ES-I3 (cell line): ENCODE data around the gene POTEM.
"Not testable (repeated sequence)": the region's sequence is repeated elsewhere in the genome, so short reads cannot be mapped to it uniquely, and the experiment has no call there.

Source experiments
- H3K36me3 ChIP-seq: 2 replicates; pipeline ENCODE4 v1.6.1; 2013; ENCODE audit warnings: mild to moderate bottlenecking, low read length, control low read depth, moderate library complexity; ENCODE audit not compliant: insufficient read depth
- H3K4me1 ChIP-seq: 2 replicates; pipeline ENCODE4 v1.6.1; 2013; ENCODE audit warnings: mild to moderate bottlenecking, control low read depth, low read length; ENCODE audit not compliant: insufficient read depth
- H3K9ac ChIP-seq: 2 replicates; pipeline ENCODE4 v1.6.1; 2013; ENCODE audit warnings: low read depth, mild to moderate bottlenecking, low read length, moderate library complexity
- H3K9me3 ChIP-seq: 2 replicates; pipeline ENCODE4 v1.6.1; 2013; ENCODE audit warnings: mild to moderate bottlenecking, low read length, moderate library complexity; ENCODE audit not compliant: control insufficient read depth, insufficient read depth

The POTEM gene

DNA sequence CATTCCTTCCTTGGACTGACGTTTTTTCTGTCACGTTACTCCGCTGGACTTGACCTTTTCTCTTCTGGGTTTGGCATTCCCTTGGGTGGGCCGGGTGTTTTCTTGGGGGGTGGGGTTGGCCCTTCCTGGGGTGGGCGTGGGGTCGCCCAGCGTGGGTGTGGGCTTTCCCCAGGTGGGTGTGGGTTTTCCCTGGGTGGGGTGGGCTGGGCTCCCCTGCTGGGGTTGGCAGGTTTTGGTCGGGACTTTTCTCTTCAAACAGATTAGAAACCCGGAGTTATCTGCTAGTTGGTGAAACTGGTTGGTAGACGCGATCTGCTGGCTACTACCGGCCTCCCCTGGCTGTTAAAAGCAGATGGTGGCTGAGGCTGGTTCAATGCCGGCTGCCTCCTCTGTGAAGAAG, at the start of gene POTEM:
Gene POTEM (plus strand): TSS at position 301 of the 400 bp plus-strand sequence. CDS start 52 bp downstream, at position 353.
- H3K36me3 ChIP-seq, H3K9ac ChIP-seq, H3K9me3 ChIP-seq, H3K4me1 ChIP-seq: not testable (repeated sequence)

DNA sequence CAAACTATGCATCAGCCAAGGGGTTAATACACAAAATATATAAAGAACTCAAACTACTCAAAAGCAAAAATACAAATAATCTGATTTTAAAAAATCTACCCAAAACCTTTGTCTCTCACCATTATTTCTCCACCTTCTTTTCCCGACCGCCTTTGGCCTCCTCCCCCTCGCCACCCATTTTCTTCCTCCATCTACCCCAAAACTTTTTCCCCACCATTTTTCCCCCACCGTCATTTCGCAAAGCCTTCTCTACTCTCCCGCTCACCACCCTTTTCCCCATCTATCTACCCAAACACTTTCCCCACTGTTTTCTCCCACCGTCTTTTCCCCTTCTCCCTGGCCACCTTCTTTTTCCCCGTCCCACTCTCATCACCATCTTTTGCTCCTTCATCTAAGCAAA, 48.9 kb upstream of the POTEM start:
- H3K4me1 ChIP-seq, H3K9ac ChIP-seq, H3K36me3 ChIP-seq, H3K9me3 ChIP-seq: not testable (repeated sequence)

DNA sequence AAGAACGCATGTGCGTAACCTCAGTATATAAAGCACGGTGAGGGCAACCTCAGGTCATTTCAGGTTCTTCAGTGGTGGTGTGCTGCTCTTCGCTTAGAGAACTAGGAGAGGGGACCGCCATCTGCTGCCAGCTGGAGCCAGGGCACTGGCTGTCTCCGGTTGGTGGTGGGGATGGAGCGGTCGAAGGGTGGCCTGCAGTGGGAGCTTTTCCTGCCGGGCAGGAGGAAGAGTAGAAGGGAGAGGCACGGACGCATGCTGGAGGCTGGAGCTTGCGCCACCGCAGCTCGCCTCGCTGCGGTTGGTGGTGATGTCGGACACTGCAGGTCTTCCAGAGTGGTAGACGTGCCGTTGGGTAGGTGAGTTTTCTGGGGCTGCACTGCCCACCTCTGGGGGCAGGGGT, 47.2 kb upstream of the POTEM start:
- not testable (repeated sequence) for H3K9me3 ChIP-seq, H3K4me1 ChIP-seq, H3K36me3 ChIP-seq, H3K9ac ChIP-seq

DNA sequence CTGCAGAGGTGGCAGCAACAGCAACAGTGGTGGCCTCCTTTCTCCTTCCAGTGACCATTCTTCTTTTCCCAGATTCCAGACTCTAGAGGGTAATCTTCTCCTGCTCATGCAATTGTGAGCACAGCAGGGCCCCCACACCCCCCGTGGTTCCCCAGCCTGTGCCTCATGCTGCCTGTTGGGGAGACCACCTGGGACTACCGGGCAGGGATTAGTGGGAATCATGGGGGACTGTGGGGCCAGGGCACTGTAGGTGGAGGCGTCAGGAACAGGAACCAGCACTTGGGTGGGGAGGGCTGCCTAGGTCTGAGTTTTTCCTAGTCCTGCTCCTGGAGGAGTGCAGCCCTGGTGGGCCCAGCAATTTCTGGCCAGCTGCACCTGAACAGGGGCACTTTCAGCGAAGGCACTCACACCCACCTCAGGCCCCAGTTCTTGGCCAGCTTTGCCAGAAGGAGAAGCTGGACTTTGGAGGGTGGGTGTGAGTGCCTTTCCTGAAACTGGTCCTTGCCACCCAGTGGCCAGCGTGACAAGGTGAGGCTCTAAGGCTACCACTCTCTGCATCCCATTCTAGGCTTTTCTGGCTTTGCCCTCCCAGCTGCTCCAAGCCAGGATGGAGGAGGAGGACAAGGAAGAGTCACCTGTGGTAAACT, 46.1 kb upstream of the POTEM start:
- not testable (repeated sequence) for H3K4me1 ChIP-seq, H3K9me3 ChIP-seq, H3K36me3 ChIP-seq, H3K9ac ChIP-seq

DNA sequence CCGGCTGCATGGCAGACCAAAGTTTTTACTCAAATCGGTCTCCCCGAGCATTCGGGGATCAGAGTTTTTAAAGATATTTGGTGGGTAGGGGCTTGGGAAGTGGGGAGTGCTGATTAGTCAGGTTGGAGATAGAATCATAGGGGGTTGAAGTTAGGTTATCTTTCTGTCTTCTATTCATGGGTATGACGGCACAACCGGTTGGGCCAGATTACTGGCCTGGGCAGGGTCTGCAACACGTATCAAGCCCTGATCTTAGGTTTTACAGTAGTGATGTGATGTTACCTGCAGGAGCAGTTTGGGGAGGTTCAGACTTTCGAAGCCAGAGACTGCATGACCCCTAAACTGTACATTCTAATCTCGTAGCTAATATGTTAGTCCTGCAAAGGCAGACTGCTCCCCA, 30.4 kb upstream of the POTEM start:
- not testable (repeated sequence) for H3K9me3 ChIP-seq, H3K9ac ChIP-seq, H3K36me3 ChIP-seq, H3K4me1 ChIP-seq

DNA sequence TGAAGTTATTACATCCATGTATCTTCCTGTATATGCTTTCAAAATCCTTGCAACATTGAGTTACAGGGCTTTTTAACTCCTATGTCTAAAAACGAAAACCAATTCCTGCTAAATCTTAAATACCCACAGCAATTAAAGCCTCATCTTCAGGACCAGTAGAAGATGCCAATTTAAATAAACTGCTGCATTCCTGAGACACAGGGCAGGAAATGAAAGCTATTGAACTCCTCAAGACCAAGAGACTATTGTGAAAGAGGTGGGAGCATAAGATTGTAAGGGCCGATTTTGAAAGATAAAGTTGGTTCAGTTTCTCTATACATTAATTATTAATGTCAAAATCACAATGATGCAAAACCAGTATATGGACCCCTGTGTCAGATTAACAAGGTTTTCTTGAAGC, 28.5 kb upstream of the POTEM start:
- not testable (repeated sequence) for H3K4me1 ChIP-seq, H3K9ac ChIP-seq, H3K36me3 ChIP-seq, H3K9me3 ChIP-seq

DNA sequence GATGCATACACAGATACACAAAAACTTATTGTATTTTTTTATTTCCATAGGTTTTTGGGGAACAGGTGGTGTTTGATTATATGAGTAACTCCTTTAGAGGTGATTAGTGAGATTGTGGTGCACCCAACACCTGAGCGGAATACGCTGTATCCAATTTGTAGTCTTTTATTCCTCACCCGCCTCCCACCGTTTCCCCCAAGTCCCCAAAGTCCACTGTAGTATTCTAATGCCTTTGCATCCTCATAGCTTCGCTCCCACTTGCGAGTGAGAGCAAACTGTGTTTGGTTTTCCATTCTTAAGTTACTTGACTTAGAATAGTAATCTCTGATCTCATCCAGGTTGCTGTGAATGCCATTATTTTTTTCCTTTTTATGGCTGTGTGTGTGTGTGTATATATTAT, 17.3 kb upstream of the POTEM start:
- H3K4me1 ChIP-seq, H3K9me3 ChIP-seq, H3K36me3 ChIP-seq, H3K9ac ChIP-seq: not testable (repeated sequence)

DNA sequence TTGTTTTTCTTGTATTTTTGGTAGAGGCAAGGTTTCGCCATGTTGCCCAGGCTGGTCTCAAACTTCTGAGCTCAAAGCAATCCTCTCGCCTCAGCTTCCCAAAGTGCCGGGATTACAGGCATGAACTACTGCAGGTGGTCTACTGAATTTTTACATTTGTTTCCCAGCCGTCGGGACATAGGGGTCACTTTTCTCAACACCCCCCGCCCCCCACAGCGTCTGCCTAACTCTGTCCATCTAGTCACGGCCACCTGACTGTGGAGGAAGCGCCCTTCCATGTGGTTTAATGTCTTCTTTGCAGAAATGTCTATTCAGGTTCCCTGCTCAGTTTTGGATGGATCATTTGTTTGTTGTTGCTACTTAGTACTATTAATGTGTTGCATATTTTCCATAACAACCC, 14.1 kb upstream of the POTEM start:
- not testable (repeated sequence) for H3K4me1 ChIP-seq, H3K9ac ChIP-seq, H3K9me3 ChIP-seq, H3K36me3 ChIP-seq

DNA sequence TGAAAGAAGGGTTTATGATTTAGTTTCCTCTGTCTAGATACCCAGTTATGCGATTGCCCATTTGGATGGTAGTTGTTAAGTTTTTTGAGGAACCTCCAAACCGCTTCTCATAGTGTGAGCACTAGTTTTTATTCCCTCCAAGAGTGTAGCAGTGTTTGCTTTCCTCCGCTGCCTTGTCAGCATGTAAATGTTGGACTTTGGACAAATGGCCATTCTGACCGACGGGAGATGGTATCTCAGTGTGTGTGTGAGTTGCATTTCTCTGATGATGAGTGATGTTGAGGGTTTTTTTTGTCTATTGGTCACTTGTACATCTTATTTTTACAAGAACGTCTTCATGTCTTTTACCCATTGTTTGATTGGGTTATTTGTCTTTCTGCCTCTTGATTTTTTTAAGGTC, 11.4 kb upstream of the POTEM start:
- not testable (repeated sequence) for H3K9me3 ChIP-seq, H3K4me1 ChIP-seq, H3K9ac ChIP-seq, H3K36me3 ChIP-seq

DNA sequence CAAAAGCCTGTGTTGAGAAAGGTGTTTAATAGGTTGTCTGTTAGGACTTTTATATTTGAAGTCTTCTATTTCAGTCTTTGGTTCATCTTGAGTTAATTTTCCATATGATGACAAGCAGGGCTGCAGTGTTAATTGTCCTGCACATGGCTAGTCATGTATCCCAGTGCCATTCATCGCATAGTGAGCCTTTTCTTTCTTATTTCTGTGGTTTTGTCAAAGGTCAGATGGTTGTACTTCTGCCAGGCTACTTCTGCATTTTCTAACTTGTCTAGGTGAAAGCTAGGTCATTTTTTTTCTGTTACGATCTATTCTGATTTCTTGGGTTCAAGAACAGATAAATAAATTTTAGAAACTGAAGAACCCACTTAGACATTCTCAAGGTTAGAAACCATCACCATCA, 5.7 kb upstream of the POTEM start:
- H3K4me1 ChIP-seq, H3K9ac ChIP-seq, H3K9me3 ChIP-seq, H3K36me3 ChIP-seq: not testable (repeated sequence)

DNA sequence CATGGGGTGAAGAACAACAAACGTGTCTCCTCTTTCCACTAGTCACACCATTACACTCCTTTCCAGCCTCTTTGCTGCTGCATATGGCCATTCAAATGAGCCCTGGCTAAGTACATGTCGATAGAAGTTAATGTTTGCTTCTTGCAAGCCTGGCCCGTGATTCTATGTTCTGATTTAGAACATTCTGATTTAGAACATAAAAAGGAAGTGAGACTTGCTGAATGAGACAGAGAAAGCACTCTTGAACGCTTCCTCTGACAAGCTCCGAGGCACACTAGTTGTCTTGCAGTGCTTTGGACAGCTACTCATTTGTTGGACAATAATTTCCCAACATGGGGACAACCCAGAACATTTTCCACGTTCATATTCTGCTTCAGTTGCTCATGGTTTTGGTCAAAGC, 5.1 kb upstream of the POTEM start:
- not testable (repeated sequence) for H3K4me1 ChIP-seq, H3K9me3 ChIP-seq, H3K36me3 ChIP-seq, H3K9ac ChIP-seq

DNA sequence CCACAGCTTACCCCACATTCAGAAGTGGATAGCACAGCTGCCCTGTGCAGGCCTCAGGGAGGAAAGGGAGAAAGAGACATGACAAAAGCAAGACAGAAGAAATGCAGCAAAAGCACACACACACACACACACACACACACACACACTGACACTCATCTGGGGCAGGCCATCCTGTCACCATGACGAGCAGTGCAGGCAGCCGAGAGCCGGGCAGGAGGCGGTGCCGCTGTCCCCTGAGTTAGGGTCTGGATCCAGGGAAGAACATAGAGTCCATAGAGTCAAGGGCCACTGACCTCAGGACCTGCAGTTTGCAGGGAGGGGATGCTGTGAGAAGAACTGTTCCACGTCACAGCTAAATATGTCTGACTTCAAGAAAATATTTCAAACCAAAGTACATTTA, 4.0 kb upstream of the POTEM start:
- H3K36me3 ChIP-seq, H3K4me1 ChIP-seq, H3K9me3 ChIP-seq, H3K9ac ChIP-seq: not testable (repeated sequence)

DNA sequence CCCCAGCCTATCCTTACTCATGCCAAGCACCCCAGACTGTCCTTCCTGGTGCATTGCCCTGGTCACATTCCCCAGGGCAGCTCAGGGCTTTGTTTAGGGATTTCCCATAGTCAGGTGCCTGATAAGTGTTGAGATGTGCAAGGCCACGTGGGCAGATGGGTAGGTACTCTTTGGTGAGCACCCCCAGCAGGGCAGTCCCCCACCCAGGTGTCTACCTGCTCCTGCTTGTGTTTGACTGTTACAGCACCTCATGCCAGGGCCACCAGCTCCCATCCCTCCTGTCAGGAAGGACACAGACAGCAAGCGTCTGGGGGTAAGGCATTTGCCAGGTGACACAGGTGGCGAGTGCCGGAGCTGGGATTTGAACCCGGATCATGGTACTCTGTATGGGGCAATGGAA, 2.4 kb upstream of the POTEM start:
- not testable (repeated sequence) for H3K36me3 ChIP-seq, H3K4me1 ChIP-seq, H3K9me3 ChIP-seq, H3K9ac ChIP-seq

DNA sequence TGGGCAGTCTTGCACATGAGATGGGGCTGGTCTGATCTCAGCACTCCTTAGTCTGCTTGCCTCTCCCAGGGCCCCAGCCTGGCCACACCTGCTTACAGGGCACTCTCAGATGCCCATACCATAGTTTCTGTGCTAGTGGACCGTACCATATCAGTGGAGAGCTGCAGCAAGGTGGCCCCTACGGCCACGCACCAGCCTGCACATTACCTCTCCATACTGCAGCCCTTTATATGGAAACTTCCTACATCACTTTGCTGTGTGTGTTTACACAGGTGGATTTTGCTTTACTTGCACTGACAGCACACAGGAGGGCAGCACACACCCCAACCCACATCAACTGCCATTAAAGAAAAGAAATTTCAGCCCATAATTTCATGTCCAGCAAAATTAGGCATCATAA, 35.3 kb downstream of the POTEM start:
- H3K4me1 ChIP-seq, H3K9me3 ChIP-seq, H3K36me3 ChIP-seq, H3K9ac ChIP-seq: not testable (repeated sequence)

DNA sequence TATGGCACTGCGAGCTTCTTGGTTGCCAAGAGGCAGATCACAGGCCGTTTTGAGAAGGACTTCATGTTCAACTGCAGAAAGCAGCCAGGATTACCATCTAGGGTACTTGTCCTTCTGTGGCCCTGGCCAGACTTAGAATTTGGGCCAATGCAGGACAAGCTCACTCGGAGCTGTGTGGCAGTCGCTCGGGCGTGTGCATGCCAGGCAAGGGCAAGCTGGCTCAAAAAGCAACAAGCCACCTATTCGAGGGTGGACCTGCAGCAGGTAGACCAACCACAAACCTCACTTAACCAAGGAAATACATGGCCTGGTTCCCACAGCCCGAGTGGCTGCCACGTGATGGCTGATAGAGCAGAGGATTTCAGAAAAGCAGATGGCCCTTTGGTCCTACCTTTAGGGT, 39.3 kb downstream of the POTEM start:
- H3K9ac ChIP-seq, H3K9me3 ChIP-seq, H3K4me1 ChIP-seq, H3K36me3 ChIP-seq: not testable (repeated sequence)

DNA sequence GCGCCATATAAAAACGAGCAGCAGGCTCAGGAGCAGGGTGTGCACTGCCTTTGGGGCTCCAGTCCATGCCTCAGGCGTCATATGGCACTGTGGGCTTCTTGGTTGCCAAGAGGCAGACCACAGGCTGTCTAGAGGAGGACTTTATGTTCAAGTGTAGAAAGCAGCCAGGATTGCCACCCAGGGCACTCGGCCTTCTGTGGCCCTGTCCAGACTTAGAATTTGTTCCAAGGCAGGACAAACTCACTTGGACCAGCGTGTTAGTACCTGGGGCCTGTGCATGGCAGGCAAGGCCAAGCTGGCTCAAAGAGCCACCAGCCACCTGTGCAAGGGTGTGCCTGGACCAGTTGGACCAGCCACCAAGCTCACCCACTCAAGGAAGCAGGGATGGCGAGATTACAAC, 40.4 kb downstream of the POTEM start:
- H3K9me3 ChIP-seq, H3K4me1 ChIP-seq, H3K9ac ChIP-seq, H3K36me3 ChIP-seq: not testable (repeated sequence)
